ENCODE results near the gene LRRC18. TPM values are rescaled to one million over a fixed set of nuclear protein-coding genes. Genes with fewer than 3 reads are reported as not detected.
A peak's percentile ranks its signal among the peaks of the same experiment; 100 is the strongest.

LRRC18 gene
- total RNA-seq, 3 donors from 2014 or later = not detected

GRCh38 chr10:48906841-48907240, 32.8 kb downstream of the LRRC18 start:
- no peak for TF ChIP-seq CTCF (IDR thresholded peaks at IDR 0.05)
- intact Hi-C loops (cut with DNase I, micrococcal nuclease) = no loop called here
- H3K9me3 ChIP-seq = no peaks in the 10 kb centered on the region
- H3K4me3 ChIP-seq = no peak overlapping the region
- H3K36me3 ChIP-seq (ENCODE audit: low read depth) = no peaks in the 10 kb centered on the region
- DNase-seq = no peak
- ATAC-seq = no peak
- no peaks in the 10 kb centered on the region for H3K4me1 ChIP-seq (ENCODE audit: low read depth)

- intact Hi-C loops (cut with DNase I, micrococcal nuclease) = no loop called here
- TF ChIP-seq CTCF (IDR thresholded peaks at IDR 0.05) = no peak
These were observed 34.3 kb downstream of the LRRC18 start for GRCh38 chr10:48905311-48905710.

GRCh38 chr10:48904861-48905260, 34.8 kb downstream of the LRRC18 start:
- no peak for TF ChIP-seq CTCF (IDR thresholded peaks at IDR 0.05)
- ATAC-seq = no peak
- Histone ChIP-seq H3K9me3 (no peaks in the 10 kb centered on the region), H3K36me3 (ENCODE audit: low read depth) (no peaks in the 10 kb centered on the region), H3K4me1 (ENCODE audit: low read depth) (no peaks in the 10 kb centered on the region), H3K4me3 (no peak overlapping the region)
- intact Hi-C loops (cut with DNase I, micrococcal nuclease) = no loop called here
- no peak for DNase-seq

More at GRCh38 chr10:48905311-48905710, 34.3 kb downstream of the LRRC18 start:
- Histone ChIP-seq H3K36me3 (ENCODE audit: low read depth) (no peaks in the 10 kb centered on the region), H3K4me1 (ENCODE audit: low read depth) (no peaks in the 10 kb centered on the region), H3K4me3 (no peak overlapping the region), H3K9me3 (no peaks in the 10 kb centered on the region)
- no peak for ATAC-seq
- DNase-seq = no peak

- intact Hi-C loops (cut with DNase I, micrococcal nuclease) = no loop called here
- no peak for TF ChIP-seq CTCF (IDR thresholded peaks at IDR 0.05)
- no peaks in the 10 kb centered on the region for H3K36me3 ChIP-seq (ENCODE audit: low read depth)
- no peak overlapping the region for H3K4me3 ChIP-seq
- no peaks in the 10 kb centered on the region for H3K9me3 ChIP-seq
- no peak for DNase-seq
- ATAC-seq = no peak
- no peaks in the 10 kb centered on the region for H3K4me1 ChIP-seq (ENCODE audit: low read depth)
These were observed 36.5 kb downstream of the LRRC18 start for GRCh38 chr10:48903151-48903550.

- no peak for ATAC-seq
- intact Hi-C loops (cut with DNase I, micrococcal nuclease) = no loop called here
- Histone ChIP-seq H3K36me3 (ENCODE audit: low read depth) (no peaks in the 10 kb centered on the region), H3K9me3 (no peaks in the 10 kb centered on the region), H3K4me1 (ENCODE audit: low read depth) (no peaks in the 10 kb centered on the region), H3K4me3 (no peak overlapping the region)
- no peak for DNase-seq
- TF ChIP-seq CTCF (IDR thresholded peaks at IDR 0.05) = no peak
These were observed 37.5 kb downstream of the LRRC18 start for GRCh38 chr10:48902096-48902495.

GRCh38 chr10:48901319-48901718, 38.3 kb downstream of the LRRC18 start:
- H3K4me3 ChIP-seq = no peak overlapping the region
- no peaks in the 10 kb centered on the region for H3K4me1 ChIP-seq (ENCODE audit: low read depth)
- peak; percentile 26 for ATAC-seq
- intact Hi-C loops (cut with DNase I, micrococcal nuclease) = no loop called here
- TF ChIP-seq CTCF (IDR thresholded peaks at IDR 0.05) = no peak
- H3K9me3 ChIP-seq = no peaks in the 10 kb centered on the region
- no peak for DNase-seq
- no peaks in the 10 kb centered on the region for H3K36me3 ChIP-seq (ENCODE audit: low read depth)
